ENCODE results near the gene SERPINA3. TPM values are rescaled to one million over a fixed set of nuclear protein-coding genes. Genes with fewer than 3 reads are reported as not detected.
A peak's percentile ranks its signal among the peaks of the same experiment; 100 is the strongest.

Gene SERPINA3
- total and polyA plus RNA-seq, 2 of the 8 experiments (the other 6 are each of a cell fraction or from before 2014, with no cell fraction given): not detected

DNA sequence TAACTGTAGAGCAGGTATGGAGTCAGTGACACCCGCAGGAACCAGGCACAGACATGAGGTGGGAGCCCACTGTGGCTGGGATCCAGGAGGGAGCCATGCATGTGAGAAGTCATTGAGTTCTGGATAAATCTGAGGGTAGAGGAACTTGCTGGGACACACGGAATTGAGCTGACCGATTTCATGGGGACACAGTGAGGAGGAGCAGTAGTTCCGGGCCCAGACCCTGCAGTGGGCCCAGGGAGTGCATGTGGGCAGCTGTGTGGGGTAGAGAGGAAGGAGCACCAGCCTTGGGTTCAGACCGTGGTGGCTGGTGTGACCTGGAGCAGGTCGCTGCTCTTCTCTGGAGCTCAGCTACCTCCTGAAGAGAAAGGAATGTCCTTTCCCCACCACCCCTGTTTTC, 8.4 kb downstream of the SERPINA3 start:
- Histone ChIP-seq H2BK15ac (ENCODE audit: low read length) (no peak overlapping the region), H3K23ac (ENCODE audit: insufficient read length) (no peak overlapping the region), H3K56ac (replicated peaks; ENCODE audit: insufficient read length, low read depth, low read length) (no peak overlapping the region), H3K18ac (ENCODE audit: extremely low read depth, low read length) (no peak overlapping the region), H4K5ac (ENCODE audit: insufficient read length, low read depth, low read length) (no peak overlapping the region), H4K20me1 (replicated peaks in 1 of 2; ENCODE audit: control insufficient read depth in 1 of 2, insufficient read depth in 2 of 2, low read length in 2 of 2) (no peaks in the 10 kb centered on the region), H2AFZ (ENCODE audit: low read length) (no peak overlapping the region), H2BK120ac (replicated peaks; ENCODE audit: low read depth, low read length) (no peak overlapping the region), H3K4ac (replicated peaks; ENCODE audit: insufficient read length, low read depth, low read length) (no peak overlapping the region), H4K91ac (replicated peaks; ENCODE audit: insufficient read length, low read length) (no peak overlapping the region), H3K4me1 (replicated peaks in 1 of 4; ENCODE audit: control insufficient read depth in 3 of 4, insufficient read depth in 4 of 4, low read length in 3 of 4) (no peaks in the 10 kb centered on the region), H4K8ac (ENCODE audit: extremely low read depth, insufficient read depth, low read length) (peak overlapping the region; percentile 12; the same call in 1 of the 2 replicates), H3K9me3 (ENCODE audit: insufficient read depth in 2 of 2, low read depth in 1 of 2, low read length in 1 of 2) (peaks cover 14 to 28% of the 10 kb centered on the region in 2 experiments), H3K14ac (ENCODE audit: insufficient read length) (no peak overlapping the region), H3K23me2 (ENCODE audit: low read depth, low read length) (no peaks in the 10 kb centered on the region), H3K4me2 (ENCODE audit: insufficient read depth in 1 of 2, low read depth in 2 of 2, low read length in 2 of 2) (no peak overlapping the region), H2BK20ac (ENCODE audit: low read length) (no peak overlapping the region), H3K27me3 (replicated peaks in 1 of 4; ENCODE audit: control insufficient read depth in 3 of 4, extremely low read depth in 1 of 4, insufficient read depth in 3 of 4, low read length in 3 of 4) (no peaks in the 10 kb centered on the region), H3K79me1 (ENCODE audit: low read depth, low read length) (no peaks in the 10 kb centered on the region), H3K79me2 (ENCODE audit: control insufficient read depth in 1 of 2, insufficient read depth in 2 of 2, low read length in 2 of 2) (no peaks in the 10 kb centered on the region), H3K36me3 (ENCODE audit: control insufficient read depth in 2 of 4, insufficient read depth in 4 of 4, low read length in 3 of 4) (0 out of 8 replicates have a peak, but pooled peaks cover 0 to 2% (median 0%) of the 10 kb centered on the region in 4 experiments), H2AK5ac (ENCODE audit: low read depth, low read length) (no peak overlapping the region), H3K9ac (replicated peaks in 1 of 4; ENCODE audit: extremely low read depth in 1 of 4, low read depth in 3 of 4, low read length in 3 of 4) (no peak overlapping the region; a peak in 1 of 7 replicates), H3K27ac (ENCODE audit: low read depth, low read length) (no peak overlapping the region), H2BK12ac (ENCODE audit: low read depth, low read length) (no peak overlapping the region), H3K4me3 (ENCODE audit: extremely low read depth in 1 of 4, insufficient read depth in 2 of 4, low read depth in 3 of 4, low read length in 4 of 4) (no peak overlapping the region), H2BK5ac (ENCODE audit: low read depth, low read length) (no peak overlapping the region)
- POLR2A ChIA-PET (ENCODE audit: partially characterized antibody): interaction anchor here (0.7 kb wide), 1 partner anchor 12 kb away, joined by 3 read pairs; no protein-coding TSS in a partner anchor
- CTCF ChIA-PET (ENCODE audit: partially characterized antibody): interaction anchor here (0.6 to 2.2 kb wide), 2 partner anchors 9 to 11 kb away, joined by 3 to 5 read pairs; partner anchors contain the start of gene SERPINA3
- 88% methylated on average over 6 of the region's 6 CpGs; no CpG with 5 or more reads in 1 of the 2 experiments for WGBS, 2 experiments (ENCODE audit: extremely low coverage in 1 of 2, insufficient coverage in 1 of 2, insufficient read length in 1 of 2, insufficient replicate concordance in 2 of 2, low coverage in 1 of 2, low lambda C conversion rate in 2 of 2, missing lambda C conversion rate in 1 of 2)
- no peak for TF ChIP-seq HDAC6 (IDR thresholded peaks at IDR 0.05; ENCODE audit: low read depth, low read length)
- TF ChIP-seq SP1 (IDR thresholded peaks at IDR 0.05; ENCODE audit: low read depth, low read length): no peak
- TF ChIP-seq RXRA (IDR thresholded peaks at IDR 0.05; ENCODE audit: insufficient read depth, low read depth, low read length): no peak
- no peak for TF ChIP-seq USF2 (IDR thresholded peaks at IDR 0.05; ENCODE audit: low read length)
- FAIRE-seq (no peak), DNase-seq (ENCODE audit: low read depth in 1 of 2, low spot score in 2 of 2) (no peak)
